SK-N-MC (cell line): ENCODE results near the gene ZRANB1.

Source experiments
- DNase-seq: peaks from one replicate; pipeline ENCODE4 v3.0.0-alpha.2; 2011; ENCODE audit warnings: low read depth, low spot score
- H3K27ac ChIP-seq: fragments of 200-600 bp; sonication (generic); 2 replicates; pipeline ENCODE4 v1.5.1; 2016; ENCODE audit warnings: mixed run types
- H3K36me3 ChIP-seq: fragments of 200-600 bp; sonication (generic); 2 replicates; pipeline ENCODE4 v1.6.1; 2017; ENCODE audit warnings: antibody characterized with exemption, low read length, mixed read lengths; ENCODE audit not compliant: insufficient read depth
- H3K4me3 ChIP-seq: fragments of 200-600 bp; sonication (generic); 2 replicates; pipeline ENCODE4 v1.5.1; 2016
- H3K9ac ChIP-seq: fragments of 200-600 bp; sonication (generic); 2 replicates; pipeline ENCODE4 v1.8.0; 2017; ENCODE audit warnings: mixed run types, mixed read lengths; ENCODE audit not compliant: insufficient read length
- H3K9me3 ChIP-seq: fragments of 200-600 bp; sonication (generic); 2 replicates; pipeline ENCODE4 v1.6.1; 2017; ENCODE audit warnings: low read depth, mild to moderate bottlenecking, antibody characterized with exemption, low read length, moderate library complexity, mixed read lengths
- EZH2 ChIP-seq: fragments of 200-600 bp; sonication (generic); IDR thresholded peaks from one replicate; pipeline ENCODE4 v1.6.1; 2017; ENCODE audit warnings: antibody characterized with exemption
- FOXP2 ChIP-seq: optimal IDR thresholded peaks from 2 replicates; pipeline ENCODE3; 2011; ENCODE audit warnings: mild to moderate bottlenecking, moderate library complexity; ENCODE audit not compliant: insufficient read depth; ENCODE audit errors: extremely low read length, control extremely low read depth
- POLR2AphosphoS5 ChIP-seq: IDR thresholded peaks from 2 replicates; pipeline ENCODE4 v1.6.1; 2012; ENCODE audit warnings: mild to moderate bottlenecking, low read depth, low read length, borderline replicate concordance

The ZRANB1 gene

DNA sequence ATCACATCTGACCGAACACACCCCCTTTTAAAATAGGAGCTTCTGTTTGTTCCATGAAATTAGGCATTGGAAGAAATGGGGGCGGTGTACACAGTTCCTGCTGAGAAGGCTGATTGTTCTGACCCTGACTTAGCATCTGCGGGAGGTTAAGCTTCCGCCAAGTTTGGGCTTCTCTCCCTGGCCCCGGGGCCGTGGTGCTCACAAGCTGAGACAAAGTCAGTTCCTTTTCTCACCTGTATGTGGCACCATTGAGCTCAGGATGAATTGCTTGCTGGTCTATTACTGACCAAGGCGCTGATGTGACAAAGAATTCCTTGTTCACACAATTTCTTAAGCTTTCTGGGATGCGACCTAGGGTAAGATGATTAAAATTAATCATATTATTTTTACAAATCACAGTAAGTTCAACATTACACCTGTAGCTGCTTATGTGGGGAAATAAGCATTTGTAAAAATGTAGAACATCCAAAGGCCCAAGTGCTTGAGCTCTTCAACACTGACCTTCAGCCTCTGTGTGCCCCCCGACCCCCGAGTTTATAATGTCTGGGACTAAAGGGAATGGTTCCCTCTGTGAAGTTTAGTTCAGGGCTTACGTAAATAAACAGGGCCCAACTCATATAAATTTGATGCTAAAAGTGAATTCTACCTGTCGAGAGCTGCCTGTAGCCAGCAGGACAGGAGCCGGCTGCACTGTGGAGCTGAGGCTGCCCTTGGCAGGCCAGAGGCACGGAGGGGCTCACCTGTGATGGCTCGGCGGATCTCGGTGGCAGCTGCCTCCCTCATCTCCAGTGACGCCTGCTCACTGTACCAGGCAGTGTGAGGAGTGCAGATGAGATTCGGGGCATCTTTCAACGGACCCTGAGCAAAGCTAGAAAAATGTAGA lies 50.8 kb downstream of the ZRANB1 start:
- TF ChIP-seq EZH2 (no peak), POLR2AphosphoS5 (no peak), FOXP2 (no peak)
- Histone ChIP-seq H3K4me3 (no peak overlapping the region), H3K9ac (no peak overlapping the region), H3K27ac (no peak overlapping the region), H3K9me3 (no peaks in the 10 kb centered on the region), H3K36me3 (peaks cover 4% of the 10 kb centered on the region; the same call in 1 of the 2 replicates)
- no peak for DNase-seq

DNA sequence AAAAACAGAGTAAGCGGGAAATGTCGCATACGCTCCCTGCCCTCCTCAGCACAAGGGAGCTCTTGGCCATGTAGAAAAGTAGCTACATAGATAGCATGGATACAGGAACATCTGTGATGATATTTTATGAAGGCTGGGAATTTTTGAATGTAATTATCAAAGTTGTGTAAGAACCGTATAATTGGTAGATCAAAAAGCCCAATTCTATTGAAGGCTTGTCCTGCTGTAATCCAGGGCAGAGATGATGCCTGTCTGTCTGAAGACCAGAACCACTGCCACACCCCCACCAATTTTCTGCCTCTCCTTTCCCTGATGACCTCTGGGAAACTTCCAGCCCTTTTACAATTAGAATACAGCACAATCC lies 51.4 kb downstream of the ZRANB1 start:
- Histone ChIP-seq H3K9ac (no peak overlapping the region), H3K4me3 (no peak overlapping the region), H3K27ac (no peak overlapping the region), H3K36me3 (peaks cover 4% of the 10 kb centered on the region; the same call in 1 of the 2 replicates), H3K9me3 (no peaks in the 10 kb centered on the region)
- TF ChIP-seq EZH2 (no peak), POLR2AphosphoS5 (no peak), FOXP2 (no peak)
- DNase-seq = no peak

DNA sequence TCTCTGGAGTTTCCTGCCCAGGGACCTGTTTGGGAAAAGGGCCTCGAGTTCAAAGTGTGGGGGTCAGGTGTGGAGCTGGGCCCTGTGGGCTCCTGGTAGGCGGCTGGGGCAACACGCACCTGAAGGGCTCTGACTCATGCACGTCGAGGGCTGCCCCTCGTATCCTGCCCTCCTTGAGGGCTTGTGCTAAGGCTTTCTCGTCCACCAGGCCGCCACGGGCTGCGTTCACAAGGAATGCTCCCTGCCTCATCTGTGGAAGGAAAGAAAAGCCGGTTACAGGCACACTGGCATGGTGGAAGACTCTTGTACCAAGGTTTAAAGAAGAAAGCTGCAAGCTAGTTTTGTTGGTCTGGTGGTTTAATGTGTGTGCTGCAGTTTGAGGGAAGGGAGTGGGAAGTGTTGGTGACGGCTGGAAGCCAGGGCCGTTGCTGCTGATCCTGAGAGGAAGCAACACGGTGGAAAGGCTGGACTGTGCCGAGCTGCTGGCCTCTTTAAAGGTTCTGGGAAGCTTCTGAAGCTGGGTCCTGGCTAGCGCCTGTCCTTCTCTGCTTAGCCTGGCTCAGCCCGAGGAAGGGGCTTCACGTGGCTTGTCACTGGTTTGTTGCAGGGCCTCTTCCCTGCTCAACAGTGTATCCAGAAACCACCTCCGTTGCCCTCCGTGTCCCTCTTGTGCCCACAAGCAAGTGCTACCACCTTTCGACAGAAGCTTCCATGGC lies 52.0 kb downstream of the ZRANB1 start:
- no peaks in the 10 kb centered on the region for H3K9me3 ChIP-seq
- H3K9ac ChIP-seq = no peak overlapping the region
- TF ChIP-seq POLR2AphosphoS5 = no peak
- TF ChIP-seq FOXP2 = no peak
- TF ChIP-seq EZH2 = no peak
- no peak overlapping the region for H3K27ac ChIP-seq
- DNase-seq = no peak
- peaks cover 4% of the 10 kb centered on the region; the same call in 1 of the 2 replicates for H3K36me3 ChIP-seq
- no peak overlapping the region for H3K4me3 ChIP-seq

DNA sequence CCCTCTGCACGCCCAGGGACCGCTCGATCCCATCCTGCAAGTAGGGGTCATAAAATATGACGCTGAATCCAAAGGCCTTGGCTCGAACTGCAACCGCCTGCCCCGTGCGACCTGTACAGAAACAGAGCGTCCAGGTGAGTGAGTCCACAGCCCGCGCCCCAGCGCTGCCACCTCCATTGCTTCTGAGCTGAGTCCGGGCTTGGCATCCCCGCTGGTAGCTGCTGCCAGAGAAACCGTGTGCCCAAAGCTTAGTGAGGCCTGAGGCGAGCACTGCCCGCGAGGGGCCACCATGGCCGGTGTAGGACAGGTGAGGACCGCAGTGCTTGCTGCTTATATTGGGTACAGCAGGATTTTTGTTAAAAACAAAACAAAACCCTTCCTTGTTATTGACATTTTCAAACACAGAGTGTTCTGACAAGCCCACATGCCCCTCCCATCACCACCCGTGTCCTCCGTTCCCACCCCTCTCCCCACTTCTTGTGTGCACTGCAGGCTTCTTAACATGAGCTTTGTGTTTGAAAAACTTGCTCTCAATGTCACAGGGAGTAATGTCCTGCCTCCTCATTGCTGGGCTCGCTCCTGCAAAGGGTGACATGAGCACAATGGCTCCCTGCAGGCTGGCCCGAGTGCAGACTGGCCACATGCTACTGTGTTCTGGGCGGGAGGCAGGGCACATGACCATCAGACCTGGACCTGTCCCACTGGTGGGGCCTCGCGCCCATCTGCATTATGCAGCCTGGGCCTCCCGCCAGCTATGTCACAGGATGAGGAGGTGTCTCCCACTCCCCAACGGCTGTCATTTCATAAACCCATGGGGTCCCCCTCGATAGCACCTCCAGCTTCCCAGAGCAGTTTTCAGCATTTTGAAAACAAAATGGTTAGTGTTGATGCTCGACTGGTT lies 52.9 kb downstream of the ZRANB1 start:
- Histone ChIP-seq H3K9me3 (no peaks in the 10 kb centered on the region), H3K36me3 (peaks cover 4% of the 10 kb centered on the region; the same call in 1 of the 2 replicates), H3K9ac (no peak overlapping the region), H3K27ac (no peak overlapping the region), H3K4me3 (no peak overlapping the region)
- no peak for TF ChIP-seq FOXP2
- no peak for TF ChIP-seq EZH2
- TF ChIP-seq POLR2AphosphoS5 = no peak
- DNase-seq = no peak

DNA sequence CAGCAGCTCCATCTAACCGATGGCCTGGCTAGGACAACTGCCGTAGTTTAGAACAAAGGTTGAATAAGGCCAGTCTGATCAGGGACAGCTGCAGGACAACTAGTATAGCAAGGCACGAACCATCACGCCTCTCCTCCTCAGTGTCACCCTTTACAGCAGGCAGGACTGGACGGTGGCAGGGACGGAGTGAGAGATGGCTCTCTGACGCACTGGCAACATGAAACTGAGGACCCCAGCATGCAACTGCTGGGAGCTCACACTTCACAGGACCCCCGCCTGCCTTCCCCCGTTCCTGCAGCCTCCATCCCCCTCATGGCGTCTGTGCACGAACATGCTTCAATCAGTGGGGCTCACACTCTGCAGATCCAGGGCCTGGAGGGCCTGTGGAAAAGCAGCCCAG lies 53.7 kb downstream of the ZRANB1 start:
- no peak for TF ChIP-seq EZH2
- no peak for TF ChIP-seq FOXP2
- no peak for TF ChIP-seq POLR2AphosphoS5
- H3K36me3 ChIP-seq = peaks cover 4% of the 10 kb centered on the region; the same call in 1 of the 2 replicates
- H3K9ac ChIP-seq = no peak overlapping the region
- no peak overlapping the region for H3K4me3 ChIP-seq
- DNase-seq = no peak
- H3K9me3 ChIP-seq = no peaks in the 10 kb centered on the region
- no peak overlapping the region for H3K27ac ChIP-seq

DNA sequence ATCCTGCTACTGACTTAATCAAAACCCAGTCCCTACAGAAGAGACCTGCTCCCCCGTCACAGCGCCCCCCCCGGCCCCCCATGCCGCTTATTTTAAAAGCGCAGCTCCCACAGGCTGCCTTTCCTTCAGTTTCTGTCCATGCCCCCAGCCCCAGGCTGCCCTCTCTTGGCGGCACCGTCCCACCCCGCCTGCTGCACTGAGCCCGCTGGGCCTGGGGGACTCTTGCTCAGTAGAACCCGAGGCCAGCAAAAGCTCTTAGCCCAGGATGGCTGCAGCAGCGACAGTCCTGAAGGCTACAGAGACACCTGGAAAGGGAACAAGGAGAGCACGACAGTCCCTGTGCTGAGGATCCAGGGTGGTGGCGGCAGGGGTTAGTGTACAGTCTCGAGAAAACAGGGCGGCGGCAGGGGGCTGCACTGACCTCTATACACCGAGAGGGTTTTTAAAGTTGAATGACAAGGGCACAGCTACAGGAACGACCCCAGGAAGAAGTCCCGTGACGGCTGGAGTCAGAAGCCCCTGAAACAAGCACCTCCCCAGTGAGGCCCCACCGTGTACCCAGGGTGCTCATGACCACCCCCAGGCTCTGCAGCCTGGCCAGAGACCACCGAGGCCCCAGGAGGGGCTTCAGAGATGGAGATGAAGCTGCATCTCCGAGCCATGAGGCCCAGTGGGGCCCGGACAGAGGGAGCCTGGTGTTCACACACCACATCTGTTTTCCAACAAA lies 54.4 kb downstream of the ZRANB1 start:
- Histone ChIP-seq H3K4me3 (no peak overlapping the region), H3K9me3 (no peaks in the 10 kb centered on the region), H3K36me3 (peaks cover 4% of the 10 kb centered on the region; the same call in 1 of the 2 replicates), H3K9ac (no peak overlapping the region), H3K27ac (no peak overlapping the region)
- TF ChIP-seq FOXP2 (no peak), EZH2 (no peak), POLR2AphosphoS5 (no peak)
- DNase-seq = no peak

DNA sequence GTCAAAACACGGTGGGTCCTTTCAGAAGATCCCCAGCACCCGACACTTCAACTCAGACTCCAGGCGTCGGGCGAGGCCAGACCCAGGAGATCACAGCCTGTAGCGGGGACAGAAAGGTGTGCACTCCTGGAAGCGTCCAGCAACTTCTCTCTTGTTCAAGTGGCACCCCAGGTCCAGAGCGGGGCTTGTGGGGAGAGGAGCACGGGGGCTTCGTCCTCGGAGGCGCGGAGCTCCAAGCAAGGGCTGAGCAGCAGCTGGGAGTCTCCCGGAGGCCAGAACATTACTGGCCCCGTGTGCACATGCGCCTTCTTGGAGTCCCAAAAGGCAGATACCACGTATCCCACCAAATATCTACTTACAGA lies 54.9 kb downstream of the ZRANB1 start:
- Histone ChIP-seq H3K4me3 (no peak overlapping the region), H3K36me3 (peaks cover 4% of the 10 kb centered on the region; the same call in 1 of the 2 replicates), H3K9me3 (no peaks in the 10 kb centered on the region), H3K27ac (no peak overlapping the region), H3K9ac (no peak overlapping the region)
- TF ChIP-seq EZH2 = no peak
- DNase-seq = no peak

DNA sequence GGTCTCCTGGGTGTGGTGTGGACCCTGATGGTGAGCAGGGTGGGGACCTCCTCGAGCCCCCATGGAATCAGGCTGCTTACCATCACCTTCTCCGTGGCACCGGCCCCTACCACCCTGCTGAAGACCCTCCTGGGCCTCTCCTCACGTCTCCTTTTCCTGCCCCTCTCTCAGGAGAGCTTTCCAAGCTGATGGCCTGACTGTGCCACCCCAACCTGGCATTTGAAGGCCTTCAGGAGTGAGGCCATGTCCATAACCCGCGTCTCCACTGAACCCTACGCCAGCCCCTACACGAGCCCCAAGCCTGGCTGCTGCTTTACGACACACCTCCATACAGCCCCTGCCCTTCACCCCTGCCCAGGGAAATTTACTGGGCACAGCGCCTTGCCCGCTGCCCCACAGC lies 55.4 kb downstream of the ZRANB1 start:
- TF ChIP-seq EZH2 (no peak), FOXP2 (no peak), POLR2AphosphoS5 (no peak)
- Histone ChIP-seq H3K9ac (no peak overlapping the region), H3K9me3 (no peaks in the 10 kb centered on the region), H3K27ac (no peak overlapping the region), H3K36me3 (peaks cover 2% of the 10 kb centered on the region; the same call in 1 of the 2 replicates), H3K4me3 (no peak overlapping the region)
- no peak for DNase-seq
